ENCODE measurements around the gene LCN6. TPM values are rescaled to one million over a fixed set of nuclear protein-coding genes. Genes with fewer than 3 reads are reported as not detected.

The LCN6 gene
- total RNA-seq, 4 donors from 2014 or later = 16.2 to 31.4 (median 22.7) TPM

DNA sequence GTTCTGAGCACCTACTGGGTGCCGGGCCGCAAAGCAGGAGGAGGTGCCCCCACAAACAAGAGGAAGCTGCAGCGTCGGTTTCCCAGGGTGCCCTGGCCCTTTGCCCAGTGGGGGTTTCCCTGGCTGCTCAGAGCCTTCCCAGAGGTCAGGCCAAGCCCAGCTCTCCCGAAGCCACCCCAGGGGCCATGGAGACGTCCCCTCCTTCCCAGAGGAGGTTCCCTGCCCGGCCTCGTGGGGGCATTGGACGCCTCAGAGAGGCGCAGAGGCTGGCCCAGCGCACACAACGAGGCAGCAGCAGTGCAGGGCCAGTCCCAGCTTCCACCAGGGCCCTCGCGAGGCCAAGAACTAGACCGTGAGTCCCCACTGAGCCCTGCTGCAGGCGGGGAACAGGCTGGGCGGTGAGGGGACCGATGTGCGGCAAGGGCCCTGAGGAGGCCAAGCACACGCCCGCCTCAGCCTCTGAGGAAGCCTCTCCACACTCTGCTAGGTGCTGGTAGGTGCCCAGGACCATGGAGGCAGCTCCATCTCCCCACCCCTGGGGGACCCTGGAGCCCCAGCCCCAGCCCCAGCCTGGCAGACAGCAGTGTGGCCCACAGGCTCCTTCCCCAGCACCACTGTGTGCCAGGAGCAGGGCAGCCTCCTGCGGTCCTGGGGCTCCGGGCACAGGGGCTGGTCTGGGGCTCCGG is 29.0 kb downstream of the LCN6 start:
- Histone ChIP-seq H3K27ac (peak overlapping the region in 3 of 4 donors; percentile 51 to 59 (median 58)), H3K27me3 (peaks cover 16% of the 10 kb centered on the region), H3K4me1 (peaks cover 0 to 58% (median 25%) of the 10 kb centered on the region in 3 donors), H3K36me3 (peaks cover 0 to 36% of the 10 kb centered on the region in 2 donors), H3K9me3 (no peaks in the 10 kb centered on the region), H3K4me3 (no peak overlapping the region)
- ATAC-seq = no peak
- TF ChIP-seq, protein P1, sequence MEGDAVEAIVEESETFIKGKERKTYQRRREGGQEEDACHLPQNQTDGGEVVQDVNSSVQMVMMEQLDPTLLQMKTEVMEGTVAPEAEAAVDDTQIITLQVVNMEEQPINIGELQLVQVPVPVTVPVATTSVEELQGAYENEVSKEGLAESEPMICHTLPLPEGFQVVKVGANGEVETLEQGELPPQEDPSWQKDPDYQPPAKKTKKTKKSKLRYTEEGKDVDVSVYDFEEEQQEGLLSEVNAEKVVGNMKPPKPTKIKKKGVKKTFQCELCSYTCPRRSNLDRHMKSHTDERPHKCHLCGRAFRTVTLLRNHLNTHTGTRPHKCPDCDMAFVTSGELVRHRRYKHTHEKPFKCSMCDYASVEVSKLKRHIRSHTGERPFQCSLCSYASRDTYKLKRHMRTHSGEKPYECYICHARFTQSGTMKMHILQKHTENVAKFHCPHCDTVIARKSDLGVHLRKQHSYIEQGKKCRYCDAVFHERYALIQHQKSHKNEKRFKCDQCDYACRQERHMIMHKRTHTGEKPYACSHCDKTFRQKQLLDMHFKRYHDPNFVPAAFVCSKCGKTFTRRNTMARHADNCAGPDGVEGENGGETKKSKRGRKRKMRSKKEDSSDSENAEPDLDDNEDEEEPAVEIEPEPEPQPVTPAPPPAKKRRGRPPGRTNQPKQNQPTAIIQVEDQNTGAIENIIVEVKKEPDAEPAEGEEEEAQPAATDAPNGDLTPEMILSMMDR (IDR thresholded peaks at IDR 0.05) = no peak
- TF ChIP-seq POLR2AphosphoS5 (IDR thresholded peaks at IDR 0.05) (no peak), EP300 (IDR thresholded peaks at IDR 0.05) (no peak)
- 100% methylated on average over 1 of the region's 24 CpGs; no CpG with 5 or more reads in 1 of the 2 donors for WGBS, 2 donors (ENCODE audit: low coverage in 1 of 2)

DNA sequence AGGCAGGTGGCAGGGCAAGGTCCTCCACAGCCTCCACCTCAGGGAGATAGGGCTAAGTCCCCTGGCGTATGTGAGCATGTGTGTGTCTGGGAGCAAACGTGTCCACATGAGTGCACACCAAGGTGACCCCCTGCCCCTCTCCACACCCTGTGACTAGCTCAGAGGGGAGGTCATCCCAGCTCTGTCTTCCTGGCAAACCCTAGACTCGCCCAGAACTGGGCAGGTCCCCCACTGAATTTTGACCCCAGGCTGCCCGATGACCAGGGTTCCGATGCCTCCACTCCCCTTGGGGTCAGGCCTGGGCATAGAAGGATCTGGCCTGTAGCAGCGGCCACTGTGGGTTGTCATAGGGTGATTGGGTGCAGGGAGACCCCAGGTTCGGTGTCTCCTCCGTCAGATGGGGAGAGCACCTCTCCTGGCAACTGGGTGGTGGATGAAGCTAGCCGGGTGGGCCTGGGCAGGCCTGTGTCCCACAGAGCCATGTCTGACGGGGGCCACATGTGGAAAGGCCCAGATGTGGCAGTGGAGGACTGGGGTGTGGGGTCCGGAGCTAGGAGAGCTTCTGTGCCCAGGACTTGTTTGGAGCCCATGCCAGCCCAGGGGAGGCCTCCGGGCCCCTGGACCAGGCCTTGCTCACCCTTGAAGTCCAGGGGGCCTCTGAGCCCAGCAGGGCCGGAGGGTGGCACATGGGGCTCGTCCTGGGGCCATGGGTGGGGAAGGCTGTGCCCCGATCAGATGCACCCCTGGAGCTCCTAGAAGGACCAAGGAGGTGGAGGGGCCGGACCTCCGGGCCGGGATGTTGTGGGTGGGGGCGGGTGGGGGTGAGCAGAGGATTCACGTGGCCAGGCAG is 29.8 kb downstream of the LCN6 start:
- 90% methylated on average over 2 of the region's 20 CpGs; no CpG with 5 or more reads in 1 of the 2 donors for WGBS, 2 donors (ENCODE audit: low coverage in 1 of 2)
- peaks cover 24% of the 10 kb centered on the region for H3K27me3 ChIP-seq
- H3K4me3 ChIP-seq = no peak overlapping the region
- no peaks in the 10 kb centered on the region for H3K9me3 ChIP-seq
- H3K36me3 ChIP-seq = peaks cover 0 to 28% of the 10 kb centered on the region in 2 donors
- H3K4me1 ChIP-seq = peaks cover 0 to 58% (median 25%) of the 10 kb centered on the region in 3 donors
- H3K27ac ChIP-seq = peak overlapping the region in 3 of 4 donors; percentile 51 to 59 (median 58)
- ATAC-seq = no peak
- TF ChIP-seq, protein P1 (IDR thresholded peaks at IDR 0.05) = no peak
- TF ChIP-seq POLR2AphosphoS5 (IDR thresholded peaks at IDR 0.05) (no peak), EP300 (IDR thresholded peaks at IDR 0.05) (no peak), POLR2A (IDR thresholded peaks at IDR 0.05) (no peak)

DNA sequence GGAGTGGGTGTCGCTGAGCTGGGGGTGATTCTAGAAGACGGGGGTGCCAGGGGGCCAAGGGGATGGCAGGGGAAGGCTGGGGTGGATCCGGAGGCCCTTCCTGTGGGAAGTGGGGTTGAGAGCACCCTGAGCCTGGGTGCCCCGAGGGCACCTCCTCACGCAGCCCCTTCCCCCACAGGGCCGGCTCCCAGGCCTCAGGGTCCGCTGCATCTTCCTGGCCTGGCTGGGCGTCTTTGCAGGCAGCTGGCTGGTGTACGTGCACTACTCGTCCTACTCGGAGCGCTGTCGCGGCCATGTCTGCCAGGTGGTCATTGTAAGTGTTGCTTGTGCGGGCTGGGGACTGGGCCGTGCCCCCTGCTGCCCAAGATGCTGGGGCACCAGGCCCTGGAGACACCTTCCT is 30.9 kb downstream of the LCN6 start:
- Histone ChIP-seq H3K36me3 (peaks cover 0 to 17% of the 10 kb centered on the region in 2 donors), H3K4me3 (no peak overlapping the region), H3K27ac (no peak overlapping the region), H3K4me1 (peaks cover 0 to 57% (median 35%) of the 10 kb centered on the region in 3 donors), H3K27me3 (peaks cover 35% of the 10 kb centered on the region), H3K9me3 (no peaks in the 10 kb centered on the region)
- TF ChIP-seq, protein P1 (IDR thresholded peaks at IDR 0.05) = no peak
- TF ChIP-seq POLR2A (IDR thresholded peaks at IDR 0.05) (no peak), POLR2AphosphoS5 (IDR thresholded peaks at IDR 0.05) (no peak)
- 66 to 100% methylated on average over 3 to 9 of the region's 16 CpGs for WGBS, 2 donors (ENCODE audit: low coverage in 1 of 2)
- no peak for ATAC-seq

DNA sequence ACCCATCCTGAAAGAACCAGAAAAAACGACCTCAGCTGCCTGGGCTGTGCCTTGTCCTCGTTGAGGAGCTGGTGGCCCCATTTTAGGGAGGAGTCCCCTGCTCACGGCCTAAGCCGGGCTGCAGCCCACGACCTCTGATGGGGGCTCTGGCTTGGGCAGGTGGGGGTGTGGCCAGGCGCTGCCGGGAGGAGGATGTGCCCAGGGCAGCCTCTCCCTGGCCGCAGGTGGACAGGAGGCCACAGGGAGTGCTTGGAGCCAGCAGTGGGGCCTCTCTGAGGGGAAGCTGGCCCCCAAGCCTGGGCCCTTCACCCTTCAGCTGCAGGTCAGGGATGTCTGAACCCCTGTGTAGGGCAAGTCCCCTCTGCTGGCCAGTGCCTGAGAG is 33.4 kb downstream of the LCN6 start:
- no peaks in the 10 kb centered on the region for H3K9me3 ChIP-seq
- no peaks in the 10 kb centered on the region for H3K36me3 ChIP-seq
- peak overlapping the region in 3 of 4 donors; percentile 42 to 80 (median 44) for H3K27ac ChIP-seq
- peak; percentile 16 for ATAC-seq
- peaks cover 51% of the 10 kb centered on the region for H3K27me3 ChIP-seq
- TF ChIP-seq POLR2AphosphoS5 (IDR thresholded peaks at IDR 0.05) (no peak), POLR2A (IDR thresholded peaks at IDR 0.05) (no peak), EP300 (IDR thresholded peaks at IDR 0.05) (no peak)
- TF ChIP-seq, protein P1 (IDR thresholded peaks at IDR 0.05) = no peak
- peaks cover 0 to 41% (median 21%) of the 10 kb centered on the region in 3 donors for H3K4me1 ChIP-seq
- H3K4me3 ChIP-seq = no peak overlapping the region
- no CpG with 5 or more reads among the region's 8 CpGs for WGBS, 2 donors (ENCODE audit: low coverage in 1 of 2)
